ENCODE results near the gene DUSP5.

GRCh38 chr10:110474826-110475225 is 22.9 kb upstream of the DUSP5 start:
- TF ChIP-seq CTCF (IDR thresholded peaks at IDR 0.05), result no peak
- no peak for TF ChIP-seq POLR2A (IDR thresholded peaks at IDR 0.05)
